ENCODE data around the gene MAST2.
A peak's percentile ranks its signal among the peaks of the same experiment; 100 is the strongest.

Gene MAST2

DNA sequence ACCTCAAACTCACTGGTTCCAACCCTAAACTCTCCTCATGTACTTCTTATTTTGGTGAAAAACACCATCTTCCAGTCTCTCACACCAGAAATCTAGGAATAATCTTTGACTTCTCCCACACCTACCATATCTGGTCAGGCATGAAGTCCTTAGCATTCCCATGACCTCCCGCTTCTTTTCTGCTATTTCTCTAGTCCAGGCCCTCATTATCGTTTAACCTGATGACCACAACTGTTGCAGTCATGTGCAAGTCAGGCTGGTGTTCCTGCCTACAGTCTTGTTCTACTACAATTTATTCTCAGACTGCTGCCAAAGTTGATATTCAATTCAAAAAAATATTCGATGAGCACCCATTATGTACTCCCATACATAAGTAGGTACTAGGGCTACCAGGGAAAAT lies 257.7 kb downstream of the MAST2 start:
- Histone ChIP-seq H3K27ac (no peak overlapping the region), H4K20me1 (ENCODE audit: insufficient read depth) (no peaks in the 10 kb centered on the region), H3K36me3 (ENCODE audit: insufficient read depth) (no peaks in the 10 kb centered on the region), H3K79me2 (ENCODE audit: insufficient read depth, low read depth) (no peaks in the 10 kb centered on the region), H3K4me3 (IDR thresholded peaks at IDR 0.05; ENCODE audit: insufficient read depth, low read depth, low read length) (no peak overlapping the region), H3K4me2 (no peak overlapping the region), H3K4me1 (ENCODE audit: low read depth, poor library complexity, severe bottlenecking) (peaks cover 45% of the 10 kb centered on the region), H2AFZ (ENCODE audit: low read depth) (no peak overlapping the region), H3K9ac (no peak overlapping the region), H3K27me3 (ENCODE audit: insufficient read depth, low read depth) (no peaks in the 10 kb centered on the region)
- TF ChIP-seq, protein P1, sequence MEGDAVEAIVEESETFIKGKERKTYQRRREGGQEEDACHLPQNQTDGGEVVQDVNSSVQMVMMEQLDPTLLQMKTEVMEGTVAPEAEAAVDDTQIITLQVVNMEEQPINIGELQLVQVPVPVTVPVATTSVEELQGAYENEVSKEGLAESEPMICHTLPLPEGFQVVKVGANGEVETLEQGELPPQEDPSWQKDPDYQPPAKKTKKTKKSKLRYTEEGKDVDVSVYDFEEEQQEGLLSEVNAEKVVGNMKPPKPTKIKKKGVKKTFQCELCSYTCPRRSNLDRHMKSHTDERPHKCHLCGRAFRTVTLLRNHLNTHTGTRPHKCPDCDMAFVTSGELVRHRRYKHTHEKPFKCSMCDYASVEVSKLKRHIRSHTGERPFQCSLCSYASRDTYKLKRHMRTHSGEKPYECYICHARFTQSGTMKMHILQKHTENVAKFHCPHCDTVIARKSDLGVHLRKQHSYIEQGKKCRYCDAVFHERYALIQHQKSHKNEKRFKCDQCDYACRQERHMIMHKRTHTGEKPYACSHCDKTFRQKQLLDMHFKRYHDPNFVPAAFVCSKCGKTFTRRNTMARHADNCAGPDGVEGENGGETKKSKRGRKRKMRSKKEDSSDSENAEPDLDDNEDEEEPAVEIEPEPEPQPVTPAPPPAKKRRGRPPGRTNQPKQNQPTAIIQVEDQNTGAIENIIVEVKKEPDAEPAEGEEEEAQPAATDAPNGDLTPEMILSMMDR (conservative IDR thresholded peaks at IDR 0.05; ENCODE audit: low read depth, low read length) = no peak

DNA sequence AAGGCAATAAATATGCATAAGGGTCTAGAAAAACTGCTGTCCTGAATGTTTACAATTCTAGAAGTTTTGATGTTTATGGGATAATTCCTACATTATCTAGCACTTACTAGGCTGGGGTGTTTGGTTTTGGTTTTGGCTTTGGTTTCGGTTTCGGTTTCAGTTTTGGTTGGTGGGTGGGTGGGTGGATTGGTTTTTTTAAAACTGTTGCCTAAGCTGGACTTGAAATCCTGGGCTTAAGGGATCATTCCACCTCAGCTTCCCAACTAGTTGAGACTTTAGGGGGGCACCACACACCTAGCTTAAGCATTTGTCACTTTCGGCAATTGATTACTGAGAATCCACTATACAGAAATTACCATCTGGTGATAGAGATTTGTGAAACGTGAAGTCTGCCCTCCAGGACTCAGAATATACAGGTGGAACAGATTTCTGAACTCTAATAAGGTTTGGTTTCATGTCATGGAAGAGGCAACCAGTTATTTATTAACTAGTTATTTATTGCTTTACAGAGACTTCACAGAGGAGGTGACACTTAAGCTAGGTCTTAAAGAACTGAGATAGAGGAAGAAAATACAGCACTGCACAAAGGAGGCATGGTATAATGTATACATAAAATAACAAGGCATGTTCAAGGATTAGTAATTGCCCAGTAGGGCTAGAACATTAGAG lies 259.4 kb downstream of the MAST2 start:
- Histone ChIP-seq H3K79me2 (ENCODE audit: insufficient read depth, low read depth) (no peaks in the 10 kb centered on the region), H4K20me1 (ENCODE audit: insufficient read depth) (no peaks in the 10 kb centered on the region), H3K27me3 (ENCODE audit: insufficient read depth, low read depth) (no peaks in the 10 kb centered on the region), H3K36me3 (ENCODE audit: insufficient read depth) (no peaks in the 10 kb centered on the region), H2AFZ (ENCODE audit: low read depth) (peak overlapping the region; percentile 35), H3K4me1 (ENCODE audit: low read depth, poor library complexity, severe bottlenecking) (peaks cover 45% of the 10 kb centered on the region), H3K9ac (peak overlapping the region; percentile 17; the same call in 1 of the 2 replicates), H3K4me3 (IDR thresholded peaks at IDR 0.05; ENCODE audit: insufficient read depth, low read depth, low read length) (no peak overlapping the region), H3K27ac (peak overlapping the region; percentile 64), H3K4me2 (peak overlapping the region; percentile 42)
- TF ChIP-seq, protein P1 (conservative IDR thresholded peaks at IDR 0.05; ENCODE audit: low read depth, low read length) = no peak

DNA sequence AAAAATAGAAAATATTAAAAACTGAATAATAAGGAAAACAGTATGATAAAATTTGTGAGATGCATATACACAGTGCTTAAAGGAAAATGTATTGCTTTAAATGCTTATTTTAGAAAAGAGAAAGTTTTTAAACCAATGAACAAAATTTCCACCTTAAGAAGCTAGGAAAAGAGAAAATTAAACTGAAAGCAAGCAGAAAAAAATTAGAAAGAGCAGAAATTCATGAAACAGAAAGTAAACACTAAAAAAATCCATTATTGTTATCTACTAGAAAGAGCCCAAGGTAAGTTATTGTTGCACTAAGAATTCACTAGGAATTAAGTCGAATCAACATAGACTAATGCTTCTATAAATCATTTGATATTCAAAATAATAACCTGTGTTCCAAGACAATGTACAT lies 261.3 kb downstream of the MAST2 start:
- Histone ChIP-seq H2AFZ (ENCODE audit: low read depth) (no peak overlapping the region), H3K79me2 (ENCODE audit: insufficient read depth, low read depth) (no peaks in the 10 kb centered on the region), H3K27me3 (ENCODE audit: insufficient read depth, low read depth) (no peaks in the 10 kb centered on the region), H3K4me2 (peak overlapping the region; percentile 39; the same call in 1 of the 2 replicates), H3K27ac (no peak overlapping the region), H3K9ac (no peak overlapping the region), H3K4me3 (IDR thresholded peaks at IDR 0.05; ENCODE audit: insufficient read depth, low read depth, low read length) (no peak overlapping the region), H4K20me1 (ENCODE audit: insufficient read depth) (no peaks in the 10 kb centered on the region), H3K4me1 (ENCODE audit: low read depth, poor library complexity, severe bottlenecking) (peaks cover 45% of the 10 kb centered on the region), H3K36me3 (ENCODE audit: insufficient read depth) (no peaks in the 10 kb centered on the region)
- TF ChIP-seq, protein P1 (conservative IDR thresholded peaks at IDR 0.05; ENCODE audit: low read depth, low read length) = no peak

DNA sequence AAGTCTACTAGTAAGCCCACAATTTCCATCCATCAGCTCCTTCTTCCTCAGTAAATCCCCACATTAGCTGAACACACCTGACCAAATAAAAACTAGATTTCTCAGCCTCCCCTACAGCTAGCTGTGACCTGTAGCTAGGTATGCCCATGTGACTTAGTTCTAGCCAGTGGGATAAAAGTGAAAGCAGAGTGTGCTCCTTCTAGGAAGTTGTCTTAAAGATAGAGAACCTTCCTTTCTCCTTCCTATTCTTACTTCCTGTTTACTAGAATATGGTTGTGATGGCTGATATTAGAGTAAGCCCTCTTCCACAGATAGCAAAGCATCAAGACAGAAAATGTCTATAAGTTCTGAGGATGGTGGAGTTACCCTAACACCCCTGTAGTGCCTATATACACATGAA lies 262.0 kb downstream of the MAST2 start:
- H2AFZ ChIP-seq (ENCODE audit: low read depth) = 0 out of 2 replicates have a peak overlapping the region, but pooled peaks have one; percentile 0
- no peaks in the 10 kb centered on the region for H4K20me1 ChIP-seq (ENCODE audit: insufficient read depth)
- H3K27me3 ChIP-seq (ENCODE audit: insufficient read depth, low read depth) = no peaks in the 10 kb centered on the region
- H3K4me1 ChIP-seq (ENCODE audit: low read depth, poor library complexity, severe bottlenecking) = peaks cover 45% of the 10 kb centered on the region
- no peak overlapping the region for H3K27ac ChIP-seq
- H3K36me3 ChIP-seq (ENCODE audit: insufficient read depth) = no peaks in the 10 kb centered on the region
- H3K9ac ChIP-seq = no peak overlapping the region
- TF ChIP-seq, protein P1 (conservative IDR thresholded peaks at IDR 0.05; ENCODE audit: low read depth, low read length) = no peak
- no peaks in the 10 kb centered on the region for H3K79me2 ChIP-seq (ENCODE audit: insufficient read depth, low read depth)
- peak overlapping the region; percentile 39 for H3K4me2 ChIP-seq
- H3K4me3 ChIP-seq (IDR thresholded peaks at IDR 0.05; ENCODE audit: insufficient read depth, low read depth, low read length) = no peak overlapping the region
